Calu3 (cell line): ENCODE measurements around the gene MIB1. TPM values are rescaled to one million over a fixed set of nuclear protein-coding genes. Genes with fewer than 3 reads are reported as not detected.

Experiments used
- BruUV-seq: library from RNA; stranded (reverse); fragments of 400-500 nt; replicated peaks from 2 replicates; lab custom pipeline; 2021; lab: Mats Ljungman, UMichigan
- CTCF ChIA-PET: fragments of 300-600 bp; sonication (Branson Sonifier 250); formaldehyde crosslinking; loops from one replicate; lab custom pipeline; 2022; ENCODE audit warnings: antibody characterized with exemption; lab: Charles Lee
- DNase-seq: peaks from one replicate; pipeline ENCODE4 v3.0.0; 2022
- H3K27ac Mint-ChIP-seq: one replicate; pipeline ENCODE4 v1.8.0; 2022; ENCODE audit warnings: mixed read lengths; ENCODE audit not compliant: unreplicated experiment
- H3K27me3 Mint-ChIP-seq: one replicate; pipeline ENCODE4 v1.8.0; 2022; ENCODE audit warnings: mixed read lengths; ENCODE audit not compliant: unreplicated experiment
- H3K36me3 Mint-ChIP-seq: one replicate; pipeline ENCODE4 v1.8.0; 2022; ENCODE audit warnings: mild to moderate bottlenecking, moderate library complexity, mixed read lengths; ENCODE audit not compliant: insufficient read depth, unreplicated experiment
- H3K4me1 Mint-ChIP-seq: one replicate; pipeline ENCODE4 v1.8.0; 2022; ENCODE audit warnings: mild to moderate bottlenecking, low read depth, mixed read lengths; ENCODE audit not compliant: unreplicated experiment
- H3K4me3 Mint-ChIP-seq: one replicate; pipeline ENCODE4 v1.8.0; 2022; ENCODE audit warnings: mild to moderate bottlenecking, low read depth, moderate library complexity, mixed read lengths; ENCODE audit not compliant: unreplicated experiment
- H3K9me3 Mint-ChIP-seq: one replicate; pipeline ENCODE4 v1.8.0; 2022; ENCODE audit warnings: low read depth, mixed read lengths; ENCODE audit not compliant: unreplicated experiment
- CTCF ChIP-seq: fragments of 200-600 bp; IDR thresholded peaks from one replicate; pipeline ENCODE4 v1.8.0; 2022; ENCODE audit warnings: antibody characterized with exemption; ENCODE audit not compliant: unreplicated experiment
- intact Hi-C: fragments of 100-400 bp; cut with micrococcal nuclease; formaldehyde crosslinking; loops from one replicate; pipeline ENCODE4 v1.10.0; 2022; ENCODE audit not compliant: unreplicated experiment
- total RNA-seq: library from RNA; stranded (reverse); gene quantifications from 2 replicates; pipeline ENCODE4 v1.2.3, GENCODE V29; 2022

The MIB1 gene
- total RNA-seq, 1 experiment from 2014 or later: 33.6 TPM

- no peaks in the 10 kb centered on the region for H3K4me1 Mint-ChIP-seq
- CTCF ChIA-PET: no interaction called here
- H3K36me3 Mint-ChIP-seq: no peaks in the 10 kb centered on the region
- H3K27ac Mint-ChIP-seq: no peak overlapping the region
- H3K9me3 Mint-ChIP-seq: no peaks in the 10 kb centered on the region
- no peak for DNase-seq
- no peak overlapping the region for H3K4me3 Mint-ChIP-seq
- intact Hi-C loops: loop anchor here (10.0 kb wide), 1 partner anchor 807 kb away; no protein-coding TSS in a partner anchor
- no peaks in the 10 kb centered on the region for H3K27me3 Mint-ChIP-seq
- BruUV-seq: no TSS peak
- TF ChIP-seq CTCF: no peak
Measured at GRCh38 chr18:21907451-21907850, 166.9 kb downstream of the MIB1 start.

GRCh38 chr18:21908711-21909110 is 168.1 kb downstream of the MIB1 start:
- no peak for DNase-seq
- no peaks in the 10 kb centered on the region for H3K4me1 Mint-ChIP-seq
- CTCF ChIA-PET: interaction anchor here (1.0 kb wide), 1 partner anchor 16 kb away, joined by 3 read pairs; no protein-coding TSS in a partner anchor
- H3K4me3 Mint-ChIP-seq: no peak overlapping the region
- intact Hi-C loops: loop anchor here (10.0 kb wide), 1 partner anchor 806 kb away; no protein-coding TSS in a partner anchor
- no peaks in the 10 kb centered on the region for H3K9me3 Mint-ChIP-seq
- no peaks in the 10 kb centered on the region for H3K27me3 Mint-ChIP-seq
- BruUV-seq: no TSS peak
- H3K36me3 Mint-ChIP-seq: no peaks in the 10 kb centered on the region
- no peak overlapping the region for H3K27ac Mint-ChIP-seq
- TF ChIP-seq CTCF: no peak

DNA sequence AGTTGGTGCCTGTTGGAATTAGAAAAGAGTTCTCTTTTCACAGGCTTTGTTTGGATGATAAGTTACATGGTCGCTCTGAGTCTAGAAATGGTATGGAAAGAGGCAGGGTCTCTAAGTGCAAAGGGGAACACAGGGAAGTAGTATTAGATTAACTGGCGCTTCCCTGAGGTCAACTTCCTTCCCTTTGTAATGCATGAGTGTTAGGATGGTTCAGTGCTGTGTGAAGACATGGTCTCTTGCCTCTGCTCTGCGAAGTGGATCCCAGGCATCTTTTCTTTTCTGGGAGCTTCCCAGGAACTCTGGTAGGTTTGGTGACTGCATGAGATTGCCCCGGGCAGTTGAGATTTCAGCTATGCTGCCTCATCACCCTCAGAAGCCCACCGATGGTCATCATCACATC is 170.3 kb downstream of the MIB1 start:
- H3K4me3 Mint-ChIP-seq: no peak overlapping the region
- CTCF ChIA-PET: interaction anchor here (0.6 kb wide), 1 partner anchor 89 kb away, joined by 8 read pairs; no protein-coding TSS in a partner anchor
- no TSS peak for BruUV-seq
- TF ChIP-seq CTCF: no peak
- H3K27me3 Mint-ChIP-seq: no peaks in the 10 kb centered on the region
- H3K9me3 Mint-ChIP-seq: no peaks in the 10 kb centered on the region
- H3K36me3 Mint-ChIP-seq: no peaks in the 10 kb centered on the region
- H3K27ac Mint-ChIP-seq: no peak overlapping the region
- DNase-seq: no peak
- intact Hi-C loops: loop anchor here (5.0 to 10.0 kb wide), 5 partner anchors 46 to 884 kb away; partner anchors contain the start of gene GATA6
- no peaks in the 10 kb centered on the region for H3K4me1 Mint-ChIP-seq

GRCh38 chr18:21911551-21911950 is 171.0 kb downstream of the MIB1 start:
- H3K27ac Mint-ChIP-seq: no peak overlapping the region
- no peak for TF ChIP-seq CTCF
- no peaks in the 10 kb centered on the region for H3K27me3 Mint-ChIP-seq
- intact Hi-C loops: loop anchor here (5.0 to 10.0 kb wide), 5 partner anchors 46 to 883 kb away; partner anchors contain the start of gene GATA6
- H3K4me1 Mint-ChIP-seq: no peaks in the 10 kb centered on the region
- no peaks in the 10 kb centered on the region for H3K36me3 Mint-ChIP-seq
- DNase-seq: no peak
- no TSS peak for BruUV-seq
- no peaks in the 10 kb centered on the region for H3K9me3 Mint-ChIP-seq
- no peak overlapping the region for H3K4me3 Mint-ChIP-seq
- CTCF ChIA-PET: interaction anchor here (0.6 kb wide), 1 partner anchor 90 kb away, joined by 8 read pairs; no protein-coding TSS in a partner anchor
